ENCODE measurements around the gene KLHL14.

DNA sequence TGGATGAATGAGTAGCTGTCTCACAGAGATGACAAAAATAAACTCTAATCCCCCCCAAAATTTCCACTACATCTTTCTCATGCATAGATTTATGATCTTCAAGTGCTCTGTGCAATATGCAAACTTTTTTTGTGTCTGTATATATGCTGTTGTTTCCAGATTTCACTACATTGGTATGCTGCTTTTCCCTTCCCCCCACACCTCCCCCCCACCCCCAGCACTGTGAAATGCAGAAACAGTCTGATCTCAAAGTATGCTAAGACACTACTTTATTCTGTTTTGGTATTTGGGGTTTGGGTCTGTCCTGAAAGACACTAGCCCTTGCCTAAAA is 524 bp upstream of the KLHL14 start:
- TF ChIP-seq EZH2 (IDR thresholded peaks at IDR 0.05; ENCODE audit: borderline replicate concordance, low read depth, low read length, severe bottlenecking) (no peak), POLR2A (IDR thresholded peaks at IDR 0.05; ENCODE audit: low read depth, low read length) (no peak), JUN (IDR thresholded peaks at IDR 0.05; ENCODE audit: borderline replicate concordance, insufficient read depth, insufficient read length, low read depth) (no peak), POLR2AphosphoS5 (IDR thresholded peaks at IDR 0.05; ENCODE audit: insufficient read depth, low read depth, low read length) (no peak)
- TF ChIP-seq, protein P1, sequence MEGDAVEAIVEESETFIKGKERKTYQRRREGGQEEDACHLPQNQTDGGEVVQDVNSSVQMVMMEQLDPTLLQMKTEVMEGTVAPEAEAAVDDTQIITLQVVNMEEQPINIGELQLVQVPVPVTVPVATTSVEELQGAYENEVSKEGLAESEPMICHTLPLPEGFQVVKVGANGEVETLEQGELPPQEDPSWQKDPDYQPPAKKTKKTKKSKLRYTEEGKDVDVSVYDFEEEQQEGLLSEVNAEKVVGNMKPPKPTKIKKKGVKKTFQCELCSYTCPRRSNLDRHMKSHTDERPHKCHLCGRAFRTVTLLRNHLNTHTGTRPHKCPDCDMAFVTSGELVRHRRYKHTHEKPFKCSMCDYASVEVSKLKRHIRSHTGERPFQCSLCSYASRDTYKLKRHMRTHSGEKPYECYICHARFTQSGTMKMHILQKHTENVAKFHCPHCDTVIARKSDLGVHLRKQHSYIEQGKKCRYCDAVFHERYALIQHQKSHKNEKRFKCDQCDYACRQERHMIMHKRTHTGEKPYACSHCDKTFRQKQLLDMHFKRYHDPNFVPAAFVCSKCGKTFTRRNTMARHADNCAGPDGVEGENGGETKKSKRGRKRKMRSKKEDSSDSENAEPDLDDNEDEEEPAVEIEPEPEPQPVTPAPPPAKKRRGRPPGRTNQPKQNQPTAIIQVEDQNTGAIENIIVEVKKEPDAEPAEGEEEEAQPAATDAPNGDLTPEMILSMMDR (IDR thresholded peaks at IDR 0.05; ENCODE audit: extremely low read depth in 1 of 2, insufficient read depth in 1 of 2, low read depth in 1 of 2, low read length in 2 of 2): no peak
